ENCODE measurements around the gene OR5M11.
"Not testable (repeated sequence)": the region's sequence is repeated elsewhere in the genome, so short reads cannot be mapped to it uniquely, and the experiment has no call there.

Gene OR5M11

DNA sequence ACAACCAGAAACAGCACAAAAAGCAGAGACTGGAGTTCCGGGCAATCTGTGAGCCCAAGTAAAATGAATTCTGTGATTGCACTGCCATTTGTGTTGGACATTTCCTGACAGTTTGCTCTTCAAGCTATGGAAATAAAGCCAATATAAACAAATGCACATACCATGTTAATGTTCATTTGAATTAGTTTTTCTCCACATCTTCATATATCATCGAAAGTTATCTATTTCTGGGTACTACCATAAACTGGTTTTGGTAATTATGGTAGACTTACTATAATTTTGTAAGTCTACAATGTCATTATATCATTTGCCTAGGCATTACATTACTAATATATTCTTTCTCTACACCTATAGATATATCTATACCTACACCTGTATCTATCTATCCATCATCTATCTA is at the start of gene OR5M11:
Gene OR5M11 (minus strand): TSS at position 101 of the 400 bp plus-strand sequence. CDS start 0 bp downstream, at position 101.
- DNase-seq (ENCODE audit: low spot score) = no peak

DNA sequence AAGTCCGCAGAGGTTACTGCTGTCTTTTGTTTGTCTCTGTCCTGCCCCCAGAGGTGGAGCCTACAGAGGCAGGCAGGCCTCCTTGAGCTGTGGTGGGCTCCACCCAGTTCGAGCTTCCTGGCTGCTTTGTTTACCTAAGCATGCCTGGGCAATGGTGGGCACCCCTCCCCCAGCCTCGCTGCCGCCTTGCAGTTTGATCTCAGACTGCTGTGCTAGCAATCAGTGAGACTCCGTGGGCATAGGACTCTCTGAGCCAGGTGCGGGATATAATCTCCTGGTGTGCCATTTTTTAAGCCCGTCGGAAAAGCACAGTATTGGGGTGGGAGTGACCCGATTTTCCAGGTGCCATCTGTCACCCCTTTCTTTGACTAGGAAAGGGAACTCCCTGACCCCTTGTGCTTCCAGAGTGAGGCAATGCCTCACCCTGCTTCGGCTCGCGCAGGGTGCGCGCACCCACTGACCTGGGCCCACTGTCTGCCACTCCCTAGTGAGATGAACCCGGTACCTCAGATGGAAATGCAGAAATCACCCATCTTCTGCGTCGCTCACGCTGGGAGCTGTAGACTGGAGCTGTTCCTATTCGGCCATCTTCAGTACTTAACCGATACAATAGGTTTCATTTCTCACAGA is 49.1 kb upstream of the OR5M11 start:
- not testable (repeated sequence) for DNase-seq (ENCODE audit: low spot score)

DNA sequence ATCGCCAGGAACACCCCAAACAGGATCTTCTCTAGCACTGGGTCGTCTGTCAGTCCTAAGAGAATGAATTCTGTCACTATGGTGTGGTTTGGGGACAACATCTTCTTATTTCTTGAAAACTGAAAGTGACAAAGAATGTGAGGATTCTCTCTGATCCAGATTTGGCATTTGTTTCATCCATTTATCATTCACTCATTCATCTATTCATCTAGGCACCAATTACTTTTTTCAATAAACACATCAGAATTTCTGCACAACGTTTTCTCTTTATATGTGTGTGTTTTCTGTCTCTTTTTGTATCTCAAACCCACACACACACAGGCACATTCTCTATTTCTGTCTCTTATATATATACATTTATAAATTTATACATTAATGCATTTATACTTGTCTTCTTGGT is 34.6 kb upstream of the OR5M11 start, which contains the start of gene OR5M10:
Gene OR5M10 (minus strand): TSS at position 101 of the 400 bp plus-strand sequence. CDS start 0 bp downstream, at position 101.
- DNase-seq (ENCODE audit: low spot score) = no peak

DNA sequence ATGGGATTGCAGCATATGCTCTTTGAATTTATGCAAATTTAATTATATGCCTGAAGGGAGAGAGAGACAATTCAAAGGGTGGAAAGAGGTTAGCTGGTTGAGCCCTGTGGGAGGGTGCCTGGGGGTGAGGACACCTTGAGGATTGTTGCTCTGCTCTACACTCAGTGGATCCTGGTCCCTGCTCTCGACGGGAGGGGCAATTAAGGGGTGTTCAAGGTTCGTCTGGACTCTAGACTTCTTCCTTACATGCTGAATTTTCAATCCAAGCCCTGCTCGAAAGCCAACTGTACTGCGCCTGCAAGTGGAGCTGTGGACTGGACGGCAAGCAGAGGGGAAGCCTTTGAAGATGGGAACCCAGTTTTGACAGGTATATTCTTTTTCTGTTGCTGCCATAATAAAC is 15.5 kb upstream of the OR5M11 start:
- DNase-seq (ENCODE audit: low spot score) = no peak

DNA sequence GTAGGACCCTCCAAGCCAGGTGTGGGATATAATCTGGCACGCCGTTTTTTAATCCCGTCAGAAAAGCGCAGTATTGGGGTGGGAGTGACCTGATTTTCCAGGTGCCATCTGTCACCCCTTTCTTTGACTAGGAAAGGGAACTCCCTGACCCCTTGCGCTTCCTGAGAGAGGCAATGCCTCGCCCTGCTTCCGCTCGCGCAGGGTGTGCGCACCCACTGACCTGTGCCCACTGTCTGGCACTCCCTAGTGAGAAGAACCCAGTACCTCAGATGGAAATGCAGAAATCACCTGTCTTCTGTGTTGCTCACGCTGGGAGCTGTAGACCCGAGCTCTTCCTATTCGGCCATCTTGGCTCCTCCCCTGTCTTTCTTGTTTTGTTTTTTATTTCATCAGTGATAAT is 11.6 kb upstream of the OR5M11 start:
- not testable (repeated sequence) for DNase-seq (ENCODE audit: low spot score)

DNA sequence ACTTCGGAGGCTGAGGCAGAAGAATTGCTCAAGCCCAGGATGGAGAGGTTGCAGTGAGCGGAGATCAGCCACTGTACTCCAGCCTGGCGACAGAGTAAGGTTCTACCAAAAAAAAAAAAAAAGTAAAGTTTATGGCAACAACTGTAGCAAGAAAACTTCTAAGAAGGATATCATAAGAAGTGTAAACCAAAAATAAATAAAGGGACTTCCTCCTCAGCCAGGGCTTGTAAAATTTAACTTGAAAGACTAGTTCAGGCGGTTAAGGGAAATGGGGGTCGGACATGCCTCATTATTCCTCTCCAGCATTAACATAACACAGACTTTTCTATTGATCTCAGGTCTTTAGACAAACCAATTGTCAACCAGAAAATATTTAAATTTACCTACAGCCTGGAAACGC is 2.5 kb upstream of the OR5M11 start:
- no peak for DNase-seq (ENCODE audit: low spot score)

DNA sequence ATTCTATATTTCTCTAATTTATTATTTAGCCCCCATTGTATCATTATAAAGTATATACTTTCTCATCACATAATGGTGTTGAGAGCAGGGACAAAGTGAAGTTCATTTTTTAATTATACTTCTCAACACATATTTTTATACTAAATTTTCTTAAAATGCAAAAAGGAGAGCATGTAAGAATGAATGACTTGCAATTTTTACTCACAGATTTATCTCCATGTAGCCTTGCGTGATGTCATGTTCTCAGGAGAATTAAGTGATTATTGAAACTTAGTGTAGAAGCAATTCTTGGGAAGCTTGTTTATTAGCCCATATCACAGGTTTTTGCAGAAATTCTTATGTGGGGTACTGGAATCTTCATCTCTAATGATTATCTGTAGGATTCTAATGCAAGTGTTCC is 682 bp upstream of the OR5M11 start:
- no peak for DNase-seq (ENCODE audit: low spot score)

DNA sequence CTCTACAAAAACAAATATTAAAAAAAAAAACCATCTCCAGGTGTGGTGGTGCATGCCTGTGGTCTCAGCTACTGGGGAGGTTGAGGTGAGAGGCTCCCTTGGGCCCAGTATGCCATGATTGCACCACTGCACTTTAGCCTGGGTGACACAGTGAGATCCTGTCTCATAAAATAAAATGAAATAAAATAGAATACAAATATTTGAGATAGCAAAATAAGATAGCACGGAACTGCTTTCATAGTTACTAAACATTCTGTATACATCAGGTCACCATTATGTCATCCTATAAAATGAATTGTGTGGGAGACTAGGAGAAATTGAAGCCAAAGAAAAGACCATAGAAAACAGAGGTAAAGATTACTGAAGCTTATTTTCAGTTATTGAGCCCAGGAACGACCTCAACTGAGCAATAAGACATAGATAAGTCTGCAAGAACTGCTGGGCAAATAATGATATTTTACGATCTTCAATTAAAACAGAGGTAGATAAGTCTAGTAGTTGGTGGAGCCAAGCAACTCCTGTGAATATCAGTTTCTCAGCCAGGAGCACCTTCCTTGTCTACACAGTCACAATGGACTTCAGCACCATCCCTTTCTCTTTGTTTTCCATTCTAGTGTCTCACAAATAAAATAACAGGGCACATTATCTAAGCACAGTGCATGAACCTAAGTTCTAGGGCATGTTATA is 9.9 kb downstream of the OR5M11 start:
- no peak for DNase-seq (ENCODE audit: low spot score)

DNA sequence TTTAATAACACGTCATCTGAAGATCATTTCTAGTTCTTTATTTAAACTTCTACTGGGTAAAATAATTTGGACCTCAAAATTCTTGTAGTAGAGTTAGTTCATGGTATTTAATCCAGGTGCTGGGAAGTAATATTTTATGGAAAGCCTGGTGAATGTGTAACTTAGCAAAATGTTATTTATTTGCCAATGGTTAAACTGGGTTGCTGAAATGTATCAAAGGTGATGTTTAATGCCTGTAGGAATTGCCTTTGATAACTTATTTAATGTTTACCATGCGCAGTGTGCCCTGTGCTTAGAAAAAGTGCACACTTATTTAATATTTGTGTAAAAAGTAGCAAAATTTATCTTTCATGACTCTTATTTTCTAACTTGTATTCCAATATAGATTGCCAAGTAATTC is 11.2 kb downstream of the OR5M11 start:
- no peak for DNase-seq (ENCODE audit: low spot score)

DNA sequence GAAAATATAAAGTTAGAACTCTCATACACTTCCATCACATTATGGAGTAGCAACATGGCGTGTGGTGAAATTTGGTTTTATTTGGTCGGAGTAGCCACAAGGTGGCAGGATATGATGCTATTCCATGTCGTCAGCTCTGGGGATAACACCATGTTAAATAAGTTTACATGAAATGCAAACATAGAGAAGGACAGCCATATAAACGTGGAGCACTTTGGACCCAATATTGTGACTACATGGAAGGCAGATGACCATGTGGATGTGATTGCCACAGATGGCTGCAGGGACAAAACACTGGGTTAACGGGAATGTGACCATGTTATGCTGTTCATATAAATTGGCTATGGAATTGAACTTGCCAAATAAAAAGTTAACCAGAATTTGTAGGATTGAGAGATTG is 21.0 kb downstream of the OR5M11 start:
- DNase-seq (ENCODE audit: low spot score) = no peak

DNA sequence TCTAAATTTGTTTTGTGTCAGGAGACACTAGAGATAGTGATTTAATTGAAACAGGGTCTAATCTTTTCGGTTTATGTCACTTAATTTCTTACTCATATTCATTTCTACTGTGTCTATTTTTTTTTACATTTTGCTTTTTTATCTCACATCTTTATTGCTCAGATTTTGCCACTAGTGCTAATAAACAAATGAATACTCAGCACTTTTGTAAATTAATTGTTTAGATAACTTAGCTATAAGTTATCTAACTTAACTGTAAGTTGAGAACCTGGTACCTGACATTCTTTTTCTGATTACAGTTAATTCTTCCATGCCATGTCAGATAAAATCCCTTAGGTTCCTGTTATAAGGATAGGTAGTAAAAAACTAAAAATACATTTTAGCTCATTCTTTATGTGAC is 29.8 kb downstream of the OR5M11 start:
- no peak for DNase-seq (ENCODE audit: low spot score)

DNA sequence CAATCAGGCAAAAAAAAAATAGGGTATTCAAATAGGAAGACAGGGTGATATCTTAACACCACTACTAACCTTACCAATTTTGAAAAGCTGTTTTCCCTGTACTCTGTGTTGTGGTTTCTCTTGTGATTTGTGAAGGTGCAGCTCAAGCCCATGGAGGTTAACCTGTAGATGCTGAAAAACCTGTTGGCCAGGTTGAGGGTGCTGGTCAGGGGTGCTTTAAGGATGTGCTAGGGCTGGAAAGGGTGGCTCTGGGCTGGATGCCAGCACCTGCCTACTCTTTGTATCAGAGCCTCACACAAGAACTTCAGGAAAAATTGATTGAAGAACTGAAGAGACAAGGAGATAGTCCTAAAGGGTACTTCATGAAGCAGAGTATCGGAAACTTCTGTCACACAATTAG is 33.6 kb downstream of the OR5M11 start:
- no peak for DNase-seq (ENCODE audit: low spot score)

DNA sequence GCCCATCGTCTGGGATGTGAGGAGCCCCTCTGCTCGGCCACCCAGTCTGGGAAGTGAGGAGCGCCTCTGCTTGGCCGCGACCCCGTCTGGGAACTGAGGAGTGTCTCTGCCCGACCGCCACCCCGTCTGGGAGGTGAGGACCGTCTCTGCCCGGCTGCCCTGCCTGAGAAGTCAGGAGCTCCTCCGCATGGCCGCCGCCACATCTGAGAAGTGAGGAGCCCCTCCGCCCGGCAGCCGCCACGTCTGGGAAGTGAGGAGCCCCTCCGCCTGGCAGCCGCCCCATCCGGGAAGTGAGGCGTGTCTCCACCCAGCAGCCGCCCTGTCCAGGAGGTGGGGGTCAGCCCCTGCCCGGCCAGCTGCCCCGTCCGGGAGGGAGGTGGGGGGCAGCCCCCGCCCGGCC is 46.0 kb downstream of the OR5M11 start:
- no peak for DNase-seq (ENCODE audit: low spot score)

DNA sequence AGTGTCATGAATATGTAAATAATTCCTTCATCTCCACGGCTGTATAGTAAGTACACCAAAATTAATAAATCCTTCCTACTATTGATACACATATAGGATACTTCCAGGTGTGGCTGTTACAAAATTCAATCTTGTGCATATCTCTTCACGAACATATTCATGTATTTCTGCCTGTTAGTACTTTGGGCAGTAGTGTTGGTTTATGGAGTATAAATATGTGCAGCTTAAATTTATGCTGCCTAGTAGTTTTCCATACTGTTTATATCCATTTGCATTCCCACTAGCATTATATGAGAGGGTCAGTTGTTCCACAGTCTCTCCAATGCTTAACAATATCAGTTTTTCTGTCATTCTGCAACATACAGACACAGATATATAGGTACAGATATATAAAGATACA is 47.9 kb downstream of the OR5M11 start:
- DNase-seq (ENCODE audit: low spot score) = no peak
